CD14-positive monocyte (primary cell): Measurements from ENCODE around the gene MYORG. TPM values are rescaled to one million over a fixed set of nuclear protein-coding genes. Genes with fewer than 3 reads are reported as not detected.

ENCODE experiments used
- DNase-seq, 3 donors: peaks; one replicate each; pipeline ENCODE4 v3.0.0-alpha.2; 2011 to 2022
- H2AFZ ChIP-seq: 2 replicates; pipeline ENCODE4 v1.6.0; 2012; ENCODE audit warnings: mild to moderate bottlenecking, low read depth, low read length, inconsistent platforms; ENCODE audit not compliant: insufficient read depth, poor library complexity, severe bottlenecking
- H3K27ac ChIP-seq, 2 donors: 1 replicate in 1 of 2; 2 replicates in 1 of 2; pipeline ENCODE4 v1.5.1; 2012 to 2013; ENCODE audit warnings: low read length in 2 of 2, control low read depth in 1 of 2, inconsistent platforms in 1 of 2, low read depth in 1 of 2, mild to moderate bottlenecking in 1 of 2
- H3K27me3 ChIP-seq, 2 donors: one replicate each; pipeline versions ENCODE4 v1.6.0 to v1.6.1; 2011 to 2013; ENCODE audit warnings: low read length in 2 of 2; ENCODE audit not compliant: control insufficient read depth in 2 of 2, insufficient read depth in 2 of 2
- H3K36me3 ChIP-seq, 2 donors: replicated peaks in 1 of 2; 1 replicate in 1 of 2; 2 replicates in 1 of 2; pipeline versions ENCODE4 v1.5.1 to v1.6.1; 2012 to 2013; ENCODE audit warnings: low read length in 2 of 2, control low read depth in 1 of 2, inconsistent platforms in 1 of 2, mild to moderate bottlenecking in 1 of 2; ENCODE audit not compliant: insufficient read depth in 2 of 2, control insufficient read depth in 1 of 2
- H3K4me1 ChIP-seq, 2 donors: 1 replicate in 1 of 2; 2 replicates in 1 of 2; pipeline versions ENCODE4 v1.5.1 to v1.6.1; 2012 to 2013; ENCODE audit warnings: low read length in 2 of 2, control low read depth in 1 of 2, inconsistent platforms in 1 of 2, mild to moderate bottlenecking in 1 of 2, moderate library complexity in 1 of 2; ENCODE audit not compliant: insufficient read depth in 2 of 2, control insufficient read depth in 1 of 2
- H3K4me2 ChIP-seq: replicated peaks from 2 replicates; pipeline ENCODE3; 2012; ENCODE audit warnings: low read length, moderate library complexity, mild to moderate bottlenecking; ENCODE audit not compliant: poor library complexity, severe bottlenecking; ENCODE audit errors: extremely low read depth
- H3K4me3 ChIP-seq, 3 experiments: fragments of 200-600 bp in 1 of 3; sonication (generic) in 1 of 3; replicated peaks in 1 of 3; 1 replicate in 2 of 3; 2 replicates in 1 of 3; pipeline ENCODE4 v1.5.1; 2011 to 2013; ENCODE audit warnings: low read length in 3 of 3, mild to moderate bottlenecking in 3 of 3, control low read depth in 2 of 3, low read depth in 2 of 3, inconsistent platforms in 1 of 3, moderate library complexity in 1 of 3
- H3K79me2 ChIP-seq: 2 replicates; pipeline ENCODE4 v1.6.0; 2012; ENCODE audit warnings: mild to moderate bottlenecking, control low read depth, inconsistent platforms, low read length, moderate library complexity; ENCODE audit not compliant: insufficient read depth
- H3K9ac ChIP-seq: 2 replicates; pipeline ENCODE4 v1.6.0; 2017; ENCODE audit warnings: low read length, mild to moderate bottlenecking; ENCODE audit not compliant: insufficient read depth, poor library complexity, severe bottlenecking
- H3K9me3 ChIP-seq, 2 donors: replicated peaks in 1 of 2; 1 replicate in 1 of 2; 2 replicates in 1 of 2; pipeline versions ENCODE4 v1.5.1 to v1.6.1; 2012 to 2013; ENCODE audit warnings: low read length in 2 of 2, control low read depth in 1 of 2; ENCODE audit not compliant: control insufficient read depth in 1 of 2, insufficient read depth in 1 of 2
- H4K20me1 ChIP-seq: 2 replicates; pipeline ENCODE4 v1.6.0; 2012; ENCODE audit warnings: mild to moderate bottlenecking, low read length, control low read depth, moderate library complexity; ENCODE audit not compliant: insufficient read depth
- H3K27ac Mint-ChIP-seq, 7 donors: one replicate each; pipeline ENCODE4 v1.8.0; 2020; ENCODE audit warnings: mild to moderate bottlenecking in 7 of 7, mixed read lengths in 7 of 7, moderate library complexity in 6 of 7, inconsistent platforms in 2 of 7
- H3K27me3 Mint-ChIP-seq, 3 donors: one replicate each; pipeline ENCODE4 v1.8.0; 2021 to 2022; ENCODE audit warnings: low read depth in 3 of 3, mild to moderate bottlenecking in 3 of 3, mixed read lengths in 3 of 3, moderate library complexity in 3 of 3, inconsistent platforms in 1 of 3
- H3K36me3 Mint-ChIP-seq, 2 donors: one replicate each; pipeline ENCODE4 v1.8.0; 2020; ENCODE audit warnings: mixed read lengths in 2 of 2, inconsistent platforms in 1 of 2, mild to moderate bottlenecking in 1 of 2
- H3K4me1 Mint-ChIP-seq: one replicate; pipeline ENCODE4 v1.8.0; 2020; ENCODE audit warnings: mild to moderate bottlenecking, mixed read lengths
- H3K4me3 Mint-ChIP-seq, 2 donors: one replicate each; pipeline ENCODE4 v1.8.0; 2020; ENCODE audit warnings: mild to moderate bottlenecking in 2 of 2, mixed read lengths in 2 of 2, moderate library complexity in 1 of 2
- H3K9me3 Mint-ChIP-seq, 7 donors: one replicate each; pipeline ENCODE4 v1.8.0; 2020 to 2022; ENCODE audit warnings: mixed read lengths in 7 of 7, mild to moderate bottlenecking in 6 of 7, moderate library complexity in 6 of 7, inconsistent platforms in 2 of 7
- CTCF ChIP-seq: fragments of 200-600 bp; IDR thresholded peaks from one replicate; pipeline ENCODE4 v1.8.0; 2022; ENCODE audit warnings: antibody characterized with exemption, mild to moderate bottlenecking
- WGBS: methylation state at CpG from one replicate; pipeline ENCODE4 v1.1.5; 2013; ENCODE audit warnings: missing lambda C conversion rate; ENCODE audit not compliant: insufficient coverage; 5-methylcytosine and 5-hydroxymethylcytosine counted together
- intact Hi-C, 2 donors: fragments of 100-400 bp; cut with micrococcal nuclease; formaldehyde crosslinking; loops; one replicate each; pipeline versions ENCODE4 v1.15.0 to v1.15.1; 2023
- polyA plus RNA-seq, 3 donors: library from polyadenylated mRNA; depleted of rRNA in 1 of 3; unstranded in 2 of 3; stranded (reverse) in 1 of 3; fragments of 300-500 nt in 2 of 3; fragments of >200 nt in 1 of 3; fragmentation: Illumina TruSeq in 2 of 3; gene quantifications; 1 replicate in 2 of 3; 2 replicates in 1 of 3; pipeline ENCODE4 v1.2.3, GENCODE V29; 2012 to 2021

The MYORG gene
- polyA plus RNA-seq, 3 donors = 0.01 to 0.05 TPM; not detected in 1

- no peak for TF ChIP-seq CTCF
- Mint-ChIP-seq H3K27ac (peak overlapping the region; percentile 78 to 99 (median 97)), H3K4me1 (peaks cover 40% of the 10 kb centered on the region), H3K4me3 (peak overlapping the region; percentile 95 to 99), H3K36me3 (peaks cover 2 to 5% of the 10 kb centered on the region in 2 donors), H3K27me3 (peaks cover 0 to 2% (median 2%) of the 10 kb centered on the region in 3 donors), H3K9me3 (no peaks in the 10 kb centered on the region)
- Histone ChIP-seq H3K4me1 (peaks cover 30 to 44% of the 10 kb centered on the region in 2 donors), H2AFZ (peak overlapping the region; percentile 94), H3K9me3 (no peaks in the 10 kb centered on the region), H3K4me3 (peak overlapping the region; percentile 64 to 99 (median 77)), H3K9ac (peak overlapping the region; percentile 69), H3K27me3 (no peaks in the 10 kb centered on the region), H3K4me2 (peak overlapping the region; percentile 97), H3K27ac (peak overlapping the region; percentile 57 to 95), H3K79me2 (peaks cover 73% of the 10 kb centered on the region), H4K20me1 (peaks cover 4% of the 10 kb centered on the region), H3K36me3 (no peaks in the 10 kb centered on the region)
- DNase-seq = no peak
- intact Hi-C loops = loop anchor here (2.0 to 10.0 kb wide), 3 partner anchors 50 to 201 kb away; partner anchors contain the start of genes DCAF12 (in 1 of the 2) and UBAP1 (in 1 of the 2)
- WGBS = 0% methylated on average over 7 of the region's 11 CpGs
Observed at GRCh38 chr9:34328500-34328986, 48.2 kb downstream of the MYORG start.

- peak overlapping the region in 1 of 2 donors; percentile 63 for H3K27ac ChIP-seq
- no peaks in the 10 kb centered on the region for H3K27me3 ChIP-seq
- DNase-seq = no peak
- Mint-ChIP-seq H3K4me1 (peaks cover 40% of the 10 kb centered on the region), H3K27ac (peak overlapping the region in 3 of 7 donors; percentile 0 to 61 (median 58)), H3K9me3 (no peaks in the 10 kb centered on the region), H3K27me3 (peaks cover 0 to 2% (median 2%) of the 10 kb centered on the region in 3 donors), H3K36me3 (no peaks in the 10 kb centered on the region), H3K4me3 (no peak overlapping the region)
- peaks cover 76% of the 10 kb centered on the region for H3K79me2 ChIP-seq
- TF ChIP-seq CTCF = no peak
- no peak overlapping the region for H3K9ac ChIP-seq
- no peak overlapping the region for H3K4me2 ChIP-seq
- no peak overlapping the region for H2AFZ ChIP-seq
- intact Hi-C loops = loop anchor here in 1 of 2 donors (5.0 to 10.0 kb wide), 2 partner anchors 152 to 199 kb away; partner anchors contain the start of genes DCAF12 and UBAP1
- no peaks in the 10 kb centered on the region for H3K9me3 ChIP-seq
- WGBS = 40% methylated on average over 1 of the region's 1 CpG
- no peak overlapping the region for H3K4me3 ChIP-seq
- H4K20me1 ChIP-seq = no peaks in the 10 kb centered on the region
- no peaks in the 10 kb centered on the region for H3K36me3 ChIP-seq
- H3K4me1 ChIP-seq = peaks cover 31 to 49% of the 10 kb centered on the region in 2 donors
Observed at GRCh38 chr9:34326690-34327089, 50.0 kb downstream of the MYORG start.
